ENCODE measurements around the gene SRF. TPM values are rescaled to one million over a fixed set of nuclear protein-coding genes. Genes with fewer than 3 reads are reported as not detected.

Gene SRF
- total RNA-seq, 1 experiment from 2014 or later, result 46.2 TPM

DNA sequence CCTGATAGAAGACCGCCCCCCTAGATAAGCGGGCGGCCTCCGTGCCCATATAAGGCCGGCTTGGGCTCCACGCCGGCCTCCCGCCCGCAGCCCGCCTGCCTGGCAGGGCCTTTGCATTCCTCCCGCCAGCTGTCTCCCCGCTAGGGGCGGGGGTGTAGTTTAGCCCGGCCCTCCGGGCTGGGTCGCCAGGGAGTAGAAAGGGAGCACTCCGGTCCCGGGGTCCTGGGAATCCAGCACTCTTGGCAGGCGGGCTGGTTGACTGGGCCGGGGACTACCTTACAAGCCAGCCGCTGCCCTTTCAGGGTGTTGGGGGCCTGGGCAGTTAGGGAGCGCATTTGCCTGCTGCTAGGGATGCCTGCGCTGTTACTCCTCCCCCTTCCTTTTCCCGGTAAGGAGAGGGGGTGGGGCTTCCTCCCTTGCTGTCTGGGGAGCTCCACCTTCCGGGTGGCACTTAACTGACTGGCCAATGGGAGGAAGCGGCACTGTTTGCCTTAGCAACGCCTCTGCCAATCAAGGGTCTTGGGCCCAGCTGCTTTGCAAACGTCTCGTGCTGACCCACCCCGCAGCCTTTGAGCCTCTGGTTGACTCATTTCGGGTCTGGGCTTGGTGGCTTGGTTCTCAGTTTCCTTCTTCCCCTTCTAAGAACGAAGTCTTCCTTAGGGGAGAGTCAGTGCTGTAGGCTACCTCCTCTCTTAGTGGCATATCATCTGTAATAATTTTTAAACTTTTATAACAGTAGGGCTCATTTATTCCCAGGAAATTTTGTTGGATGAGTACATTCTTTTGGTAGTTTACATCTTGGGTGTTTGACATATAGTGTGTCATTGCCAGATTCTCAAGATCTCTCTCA is 3.4 kb downstream of the SRF start (continued):
- no peak for TF ChIP-seq AFF4 (CRISPR knock-in tag; IDR thresholded peaks at IDR 0.05; ENCODE audit: borderline replicate concordance)
- TF ChIP-seq NFATC4 (CRISPR knock-in tag; IDR thresholded peaks at IDR 0.05), result peak; percentile 44; the same call in 1 of the 2 replicates
- peak; percentile 75; the same call in 1 of the 2 replicates for TF ChIP-seq ZNF263 (CRISPR knock-in tag; IDR thresholded peaks at IDR 0.05; ENCODE audit: low read depth)
- no peak for TF ChIP-seq PRRX2 (CRISPR knock-in tag; IDR thresholded peaks at IDR 0.05)
- TF ChIP-seq, protein P1, sequence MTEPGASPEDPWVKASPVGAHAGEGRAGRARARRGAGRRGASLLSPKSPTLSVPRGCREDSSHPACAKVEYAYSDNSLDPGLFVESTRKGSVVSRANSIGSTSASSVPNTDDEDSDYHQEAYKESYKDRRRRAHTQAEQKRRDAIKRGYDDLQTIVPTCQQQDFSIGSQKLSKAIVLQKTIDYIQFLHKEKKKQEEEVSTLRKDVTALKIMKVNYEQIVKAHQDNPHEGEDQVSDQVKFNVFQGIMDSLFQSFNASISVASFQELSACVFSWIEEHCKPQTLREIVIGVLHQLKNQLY (CRISPR knock-in tag; IDR thresholded peaks at IDR 0.05), result no peak
- TF ChIP-seq IRF2 (CRISPR knock-in tag; IDR thresholded peaks at IDR 0.05; ENCODE audit: borderline replicate concordance, low read depth), result no peak
- no peak for TF ChIP-seq ARID4B (CRISPR knock-in tag; IDR thresholded peaks at IDR 0.05; ENCODE audit: borderline replicate concordance)
- TF ChIP-seq TCF7 (CRISPR knock-in tag; IDR thresholded peaks at IDR 0.05; ENCODE audit: low read depth), result no peak
- TF ChIP-seq ZNF512 (CRISPR knock-in tag; IDR thresholded peaks at IDR 0.05; ENCODE audit: borderline replicate concordance), result no peak
- TF ChIP-seq HMGXB4 (CRISPR knock-in tag; IDR thresholded peaks at IDR 0.05), result 0 out of 2 replicates have a peak, but pooled peaks have one; percentile 34
- peak; percentile 97 for TF ChIP-seq NFYB (CRISPR knock-in tag; conservative IDR thresholded peaks at IDR 0.05; ENCODE audit: low read depth)

All from WTC11 (cell line).